ENCODE measurements around the gene RHOV. TPM values are rescaled to one million over a fixed set of nuclear protein-coding genes. Genes with fewer than 3 reads are reported as not detected.
A peak's percentile ranks its signal among the peaks of the same experiment; 100 is the strongest.

Gene RHOV
- total and polyA plus RNA-seq, 12 donors: 0.11 to 0.34 (median 0.15) TPM; not detected in 8

GRCh38 chr15:40846841-40847222 lies 27.2 kb downstream of the RHOV start:
- no peaks in the 10 kb centered on the region for H3K36me3 ChIP-seq (replicated peaks in 1 of 2)
- DNase-seq: no peak
- H3K27me3 ChIP-seq: peaks cover 27% of the 10 kb centered on the region
- TF ChIP-seq CTCF (IDR thresholded peaks at IDR 0.05): no peak
- no peak for TF ChIP-seq POLR2A (IDR thresholded peaks at IDR 0.05)
- peak overlapping the region in 1 of 5 donors; percentile 61 for H3K27ac ChIP-seq
- peaks cover 7 to 15% of the 10 kb centered on the region in 2 donors for H3K4me1 ChIP-seq (replicated peaks in 1 of 2)
- no peak overlapping the region for H3K4me3 ChIP-seq
- intact Hi-C loops (cut with DNase I): no loop called here
- H3K9me3 ChIP-seq (replicated peaks in 1 of 3): no peaks in the 10 kb centered on the region

- intact Hi-C loops (cut with DNase I): no loop called here
- H3K4me3 ChIP-seq: no peak overlapping the region
- H3K4me1 ChIP-seq (replicated peaks in 1 of 2): peaks cover 7 to 15% of the 10 kb centered on the region in 2 donors
- DNase-seq: no peak
- peaks cover 27% of the 10 kb centered on the region for H3K27me3 ChIP-seq
- no peaks in the 10 kb centered on the region for H3K36me3 ChIP-seq (replicated peaks in 1 of 2)
- 86 to 90% (median 88%) methylated on average over 6 to 8 of the region's 8 CpGs for WGBS, 4 donors
- no peaks in the 10 kb centered on the region for H3K9me3 ChIP-seq (replicated peaks in 1 of 3)
- no peak for TF ChIP-seq CTCF (IDR thresholded peaks at IDR 0.05)
- no peak for TF ChIP-seq POLR2A (IDR thresholded peaks at IDR 0.05)
- no peak overlapping the region for H3K27ac ChIP-seq
Observed at GRCh38 chr15:40845511-40846284, 28.3 kb downstream of the RHOV start.

DNA sequence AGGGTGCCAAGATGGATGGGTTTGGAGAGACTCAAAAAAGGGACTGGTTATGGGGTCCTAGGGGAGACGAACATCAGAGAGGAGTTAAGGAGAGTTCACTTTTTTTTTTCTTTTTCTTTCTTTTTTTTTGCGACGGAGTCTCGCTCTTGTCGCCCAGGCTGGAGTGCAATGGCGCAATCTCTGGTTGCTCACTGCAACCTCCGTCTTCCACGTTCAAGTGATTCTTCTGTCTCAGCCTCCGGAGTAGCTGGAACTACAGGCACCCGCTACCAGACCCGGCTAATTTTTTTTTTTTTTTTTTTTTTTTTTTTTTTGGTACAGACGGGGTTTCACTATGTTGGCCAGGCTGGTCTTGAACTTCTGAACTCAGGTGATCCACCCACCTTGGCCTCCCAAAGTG lies 29.0 kb downstream of the RHOV start:
- Histone ChIP-seq H3K27ac (no peak overlapping the region), H3K9me3 (replicated peaks in 1 of 3) (no peaks in the 10 kb centered on the region), H3K36me3 (replicated peaks in 1 of 2) (no peaks in the 10 kb centered on the region), H3K4me1 (replicated peaks in 1 of 2) (peaks cover 7 to 15% of the 10 kb centered on the region in 2 donors), H3K4me3 (peak overlapping the region in 1 of 4 donors; percentile 57), H3K27me3 (peaks cover 27% of the 10 kb centered on the region)
- intact Hi-C loops (cut with DNase I): no loop called here
- 52 to 68% (median 55%) methylated on average over 12 of the region's 12 CpGs for WGBS, 4 donors
- DNase-seq: no peak
- TF ChIP-seq POLR2A (IDR thresholded peaks at IDR 0.05): no peak
- TF ChIP-seq CTCF (IDR thresholded peaks at IDR 0.05): no peak

GRCh38 chr15:40844696-40845030 lies 29.4 kb downstream of the RHOV start:
- no peak for DNase-seq
- H3K4me1 ChIP-seq (replicated peaks in 1 of 2): peaks cover 7 to 15% of the 10 kb centered on the region in 2 donors
- H3K4me3 ChIP-seq: peak overlapping the region in 2 of 4 donors; percentile 15 to 57
- H3K9me3 ChIP-seq (replicated peaks in 1 of 3): no peaks in the 10 kb centered on the region
- H3K27me3 ChIP-seq: peaks cover 27% of the 10 kb centered on the region
- no peaks in the 10 kb centered on the region for H3K36me3 ChIP-seq (replicated peaks in 1 of 2)
- TF ChIP-seq POLR2A (IDR thresholded peaks at IDR 0.05) (no peak), CTCF (IDR thresholded peaks at IDR 0.05) (no peak)
- no peak overlapping the region for H3K27ac ChIP-seq
- intact Hi-C loops (cut with DNase I): no loop called here
- 0 to 12% (median 3%) methylated on average over 5 to 28 of the region's 28 CpGs for WGBS, 4 donors
